HTR-8/SVneo (cell line): Measurements from ENCODE around the gene WASL.
"Not testable (repeated sequence)": the region's sequence is repeated elsewhere in the genome, so short reads cannot be mapped to it uniquely, and the experiment has no call there.

Source experiments
- DNase-seq: peaks from one replicate; pipeline ENCODE4 v3.0.0; 2011; ENCODE audit warnings: low spot score, mixed read lengths; ENCODE audit not compliant: insufficient read length
- FAIRE-seq: peaks from 2 replicates; lab custom pipeline; 2011; peaks lifted over from hg19 to GRCh38; lab: Jason Lieb, UNC

The WASL gene

GRCh38 chr7:123748734-123749536 is at the start of gene WASL:
TSS of gene WASL (minus strand) at chr7:123749003. CDS start at chr7:123748734, 269 bp downstream.
- peak; percentile 65 for DNase-seq
- peak; percentile 69 for FAIRE-seq

- FAIRE-seq (no peak), DNase-seq (peak; percentile 51)
Measured at GRCh38 chr7:123797673-123798531, 49.1 kb upstream of the WASL start.

DNA sequence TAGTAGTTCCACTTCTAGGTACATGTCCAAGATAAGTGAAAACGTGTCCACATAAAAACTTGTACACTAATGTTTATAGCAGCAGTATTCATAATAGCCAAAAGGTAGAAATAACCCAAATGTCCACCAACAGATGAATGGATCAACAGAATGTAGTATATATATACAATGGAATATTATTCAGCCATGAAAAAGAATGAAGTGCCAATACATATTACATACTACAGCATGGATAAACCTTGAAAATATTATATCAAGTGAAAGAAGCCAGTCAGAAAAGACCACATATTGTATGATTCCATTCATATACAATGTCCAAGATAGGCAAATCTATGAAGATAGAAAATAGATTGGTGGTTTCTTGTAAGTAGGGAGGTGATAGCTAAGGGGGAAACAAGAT is 47.8 kb upstream of the WASL start:
- DNase-seq: no peak
- no peak for FAIRE-seq

DNA sequence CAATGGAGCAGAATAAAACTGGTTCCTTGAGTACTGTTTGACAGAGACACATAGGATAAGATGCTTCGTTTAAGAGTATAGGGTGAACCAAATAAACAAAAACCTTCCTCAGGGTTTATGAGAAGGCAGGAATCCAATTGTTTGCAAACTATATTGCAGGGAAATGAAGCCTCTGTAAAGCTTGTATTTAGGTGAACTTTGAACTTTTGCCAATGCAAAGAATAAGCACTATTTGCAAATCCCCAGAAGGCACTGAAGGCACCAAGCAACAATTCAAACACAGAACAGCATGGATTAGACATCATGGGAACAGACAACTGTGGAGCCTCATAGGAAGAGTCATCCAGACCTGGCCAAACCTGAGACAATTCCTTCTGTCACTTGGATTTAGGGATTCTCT is 47.1 kb upstream of the WASL start:
- DNase-seq: no peak
- no peak for FAIRE-seq

DNA sequence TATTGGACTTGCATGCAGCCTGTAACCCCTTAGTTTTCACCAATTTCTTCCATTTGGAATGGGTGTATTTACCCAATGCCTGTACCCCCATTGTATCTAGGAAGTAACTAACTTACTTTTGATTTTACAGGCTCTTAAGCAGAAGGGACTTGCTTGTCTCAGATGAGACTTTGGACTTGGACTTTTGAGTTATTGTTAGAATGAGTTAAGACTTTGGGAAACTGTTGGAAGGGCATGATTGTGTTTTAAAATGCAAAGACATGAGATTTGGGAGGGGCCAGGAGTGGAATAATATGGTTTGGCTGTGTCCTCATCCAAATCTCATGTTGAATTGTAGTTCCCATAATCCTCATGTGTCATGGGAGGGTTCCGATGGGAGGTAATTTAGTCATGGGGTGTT is 46.3 kb upstream of the WASL start:
- not testable (repeated sequence) for DNase-seq, FAIRE-seq

DNA sequence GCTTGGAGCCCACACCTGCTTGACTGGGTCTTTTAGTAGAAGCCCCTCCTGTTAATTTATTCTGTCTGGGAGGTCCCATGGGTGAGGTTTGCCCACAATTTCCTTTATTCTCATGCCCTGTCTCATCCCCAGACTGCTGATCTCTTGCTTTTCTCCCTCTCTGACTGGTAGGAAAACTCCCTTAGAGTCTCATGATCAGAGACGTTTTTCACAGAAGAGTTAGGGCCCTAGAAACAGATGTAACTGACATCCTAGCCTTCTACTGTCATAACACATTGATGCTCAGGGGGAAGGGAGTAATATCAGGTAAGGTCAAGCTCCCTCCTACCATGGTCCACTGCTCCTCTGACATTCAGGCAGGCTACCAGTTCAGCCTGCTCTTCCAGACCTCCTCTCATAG is 43.7 kb upstream of the WASL start:
- no peak for FAIRE-seq
- no peak for DNase-seq

DNA sequence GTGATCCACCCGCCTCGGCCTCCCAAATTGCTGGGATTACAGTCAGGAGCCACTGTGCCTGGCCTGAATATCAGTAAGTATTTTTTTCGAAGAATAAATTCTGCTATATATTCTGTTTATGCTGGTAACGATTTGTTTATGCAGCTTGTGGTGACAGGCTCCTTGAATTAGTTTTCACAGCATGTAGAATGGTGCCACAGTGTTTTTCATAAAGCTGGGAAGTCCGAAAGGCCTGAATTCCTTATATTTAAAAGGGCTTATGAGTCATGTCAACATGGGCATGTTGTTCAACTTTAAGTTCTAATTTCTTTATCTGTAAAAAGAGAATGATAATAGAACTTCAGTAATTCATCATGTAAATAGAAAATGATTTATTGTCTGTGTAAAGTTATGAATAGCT is 42.2 kb upstream of the WASL start:
- no peak for FAIRE-seq
- no peak for DNase-seq

DNA sequence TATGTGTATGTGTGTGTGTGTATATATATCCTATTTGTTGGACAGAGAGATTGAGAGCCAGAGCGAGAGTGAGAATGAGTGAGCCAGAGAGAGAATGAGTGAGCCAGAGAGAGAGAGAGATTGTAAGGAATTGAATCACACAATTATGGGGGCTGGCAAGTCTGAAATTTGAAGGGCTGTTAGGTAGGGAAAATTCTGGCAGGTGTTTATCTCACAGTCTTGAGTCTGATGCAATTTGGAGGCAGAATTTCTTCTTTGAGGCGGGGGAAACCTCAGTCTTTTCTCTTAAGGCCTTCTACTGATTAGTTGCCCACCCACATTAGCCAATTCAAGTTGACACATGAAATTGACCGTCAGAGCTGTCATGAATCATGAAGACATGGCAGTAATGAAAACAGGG is 41.0 kb upstream of the WASL start:
- no peak for FAIRE-seq
- no peak for DNase-seq

DNA sequence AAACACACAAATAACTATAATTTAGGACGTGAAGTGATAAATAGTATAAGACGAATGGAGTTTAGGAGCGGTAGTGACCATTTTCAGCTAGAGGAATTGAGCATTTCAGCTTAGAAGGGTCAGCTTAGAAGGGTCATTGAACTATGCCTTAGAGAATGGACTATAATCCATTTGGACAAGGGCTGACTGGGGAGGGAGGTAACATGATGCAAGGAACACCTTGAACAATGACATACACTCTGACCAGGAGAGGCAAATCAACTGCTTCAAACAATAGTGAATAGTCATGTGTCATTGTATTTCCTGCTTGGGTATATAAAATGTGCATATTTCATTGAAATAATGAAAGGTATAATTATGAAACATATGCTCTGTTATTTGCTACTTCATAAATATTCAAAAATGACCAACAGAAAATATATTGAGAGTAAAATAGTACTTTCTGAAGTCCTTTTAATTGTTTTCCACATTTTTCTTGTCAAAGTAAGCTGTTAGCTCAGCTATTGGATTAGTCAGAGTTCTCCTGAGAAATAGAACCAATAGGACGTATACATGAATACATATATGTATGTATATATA is 40.5 kb upstream of the WASL start:
- FAIRE-seq: no peak

GRCh38 chr7:123788584-123788983 is 39.8 kb upstream of the WASL start:
- FAIRE-seq (no peak), DNase-seq (no peak)

More for the DNA sequence above, 40.5 kb upstream of the WASL start:
- DNase-seq: no peak

GRCh38 chr7:123787220-123788007 is 38.6 kb upstream of the WASL start:
- no peak for FAIRE-seq
- no peak for DNase-seq

GRCh38 chr7:123784263-123784662 is 35.5 kb upstream of the WASL start:
- no peak for FAIRE-seq
- DNase-seq: no peak

GRCh38 chr7:123783820-123784219 is 35.0 kb upstream of the WASL start:
- FAIRE-seq (no peak), DNase-seq (no peak)

DNA sequence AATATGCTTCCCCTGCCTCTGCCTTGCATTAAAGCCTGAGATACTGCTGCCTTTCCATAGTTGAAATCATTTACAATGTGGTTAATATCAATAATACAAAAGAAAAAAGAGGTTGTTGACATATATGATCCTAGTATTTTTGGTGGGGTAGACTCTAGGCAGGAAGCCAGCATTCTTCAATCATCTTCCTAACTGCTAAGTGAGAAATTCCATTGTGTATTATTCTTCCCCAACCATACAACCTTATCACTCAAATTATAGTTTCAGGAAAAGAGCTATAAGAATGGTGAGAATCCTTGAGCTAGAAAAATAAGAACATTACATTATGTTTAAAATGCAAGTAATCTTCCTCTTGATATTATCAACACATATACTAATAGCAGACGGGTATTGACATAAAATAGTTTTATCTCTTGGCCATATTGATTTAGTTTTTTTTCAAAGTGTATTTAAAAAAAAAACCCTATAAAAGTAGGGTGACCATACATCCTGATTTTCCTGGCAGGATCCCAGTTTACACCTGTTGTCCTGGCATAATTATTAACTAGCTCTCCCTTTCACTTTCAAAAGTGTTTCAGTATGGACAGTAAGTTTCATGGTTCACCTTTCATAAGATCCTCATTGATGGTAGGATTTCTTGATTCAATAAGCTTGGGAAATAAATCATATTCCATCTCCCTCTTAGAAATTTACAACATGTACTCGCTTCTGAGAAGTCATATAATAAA is 33.4 kb upstream of the WASL start:
- DNase-seq (no peak), FAIRE-seq (no peak)

GRCh38 chr7:123780472-123780871 is 31.7 kb upstream of the WASL start:
- DNase-seq, FAIRE-seq: not testable (repeated sequence)

GRCh38 chr7:123774496-123774895 is 25.7 kb upstream of the WASL start:
- no peak for FAIRE-seq

GRCh38 chr7:123773481-123773880 is 24.7 kb upstream of the WASL start:
- no peak for DNase-seq
- no peak for FAIRE-seq

More at GRCh38 chr7:123774496-123774895, 25.7 kb upstream of the WASL start:
- no peak for DNase-seq

DNA sequence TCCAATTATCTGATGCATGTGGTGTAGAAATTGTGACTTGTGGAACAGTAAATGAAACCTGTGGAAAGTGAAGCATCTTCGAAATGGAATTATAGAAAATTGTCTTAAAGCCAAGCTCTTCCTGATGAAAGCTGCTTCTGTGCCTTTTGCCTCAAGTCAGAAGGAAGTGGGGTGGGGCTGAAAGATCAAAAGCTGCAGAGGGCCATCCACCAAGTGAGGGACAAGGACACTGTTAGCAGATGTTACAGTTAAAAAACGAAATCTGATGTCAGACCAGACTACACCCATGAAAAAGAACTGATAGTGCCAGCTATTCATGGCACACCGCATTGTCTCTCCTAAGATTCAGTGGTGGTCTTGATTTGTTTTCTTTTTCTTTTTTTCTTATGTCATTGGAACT is 23.8 kb upstream of the WASL start:
- DNase-seq: no peak
- FAIRE-seq: no peak

DNA sequence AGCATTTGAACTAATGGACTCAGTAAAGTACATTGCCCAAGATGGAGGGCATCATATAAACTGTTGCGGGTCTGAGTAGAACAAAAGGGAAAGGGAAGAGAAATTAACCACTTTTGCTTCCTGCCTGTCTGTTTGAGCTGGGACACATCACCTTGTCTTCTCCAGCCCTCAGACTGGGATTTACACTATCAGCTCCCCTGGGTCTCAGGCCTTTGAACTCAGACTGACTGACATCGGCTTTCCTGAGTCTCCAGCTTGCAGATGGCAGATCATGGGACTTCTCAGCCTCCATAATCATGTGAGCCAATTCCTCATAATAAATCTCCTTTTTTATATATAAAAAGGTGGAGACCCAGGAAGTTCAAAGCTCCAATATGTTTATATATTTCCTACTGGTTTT is 23.0 kb upstream of the WASL start:
- FAIRE-seq (no peak), DNase-seq (no peak)
